Left lung (tissue), 10 donors: ENCODE results near the gene PIWIL1. TPM values are rescaled to one million over a fixed set of nuclear protein-coding genes. Genes with fewer than 3 reads are reported as not detected.

ENCODE experiments used
- ATAC-seq: fragments of 200-7000 bp; cut with Tn5 transposase; one replicate; pipeline ENCODE4 v1.9.1; 2020; ENCODE audit warnings: moderate library complexity
- DNase-seq, 4 donors: peaks; one replicate each; pipeline ENCODE4 v3.0.0-alpha.2; 2013 to 2020
- H3K27ac ChIP-seq, 2 donors: fragments of 200-600 bp; sonication (generic) in 1 of 2; one replicate each; pipeline versions ENCODE4 v1.5.0 to v1.8.0; 2020 to 2021
- H3K27me3 ChIP-seq, 2 donors: fragments of 200-600 bp; sonication (generic) in 1 of 2; one replicate each; pipeline versions ENCODE4 v1.5.0 to v1.8.0; 2020 to 2021
- H3K36me3 ChIP-seq, 2 donors: fragments of 200-600 bp; sonication (generic) in 1 of 2; one replicate each; pipeline versions ENCODE4 v1.5.0 to v1.8.0; 2020 to 2021
- H3K4me1 ChIP-seq, 2 donors: fragments of 200-600 bp; one replicate each; pipeline ENCODE4 v1.8.0; 2021
- H3K4me3 ChIP-seq, 2 donors: fragments of 200-600 bp; sonication (generic) in 1 of 2; one replicate each; pipeline versions ENCODE4 v1.5.0 to v1.8.0; 2020 to 2021; ENCODE audit warnings: mild to moderate bottlenecking in 1 of 2
- H3K9me3 ChIP-seq, 2 donors: fragments of 200-600 bp; sonication (generic) in 1 of 2; one replicate each; pipeline versions ENCODE4 v1.5.0 to v1.8.0; 2020 to 2021
- intact Hi-C, 2 donors: fragments of 100-400 bp; cut with DNase I; formaldehyde crosslinking; loops; one replicate each; pipeline versions ENCODE4 v1.11.2 to v1.14.2; 2022
- polyA plus RNA-seq, 6 donors: library from polyadenylated mRNA; unstranded; fragments of 120-200 nt; gene quantifications; one replicate each; pipeline ENCODE4 v1.2.1, GENCODE V29; 2013; ENCODE audit not compliant: insufficient read length in 6 of 6
- total RNA-seq, 2 donors: library from RNA; stranded (reverse); fragmentation: NEBNext Ultra II Directional; extraction: Animal tissue kit (Norgen Biotek cat#: 25700); gene quantifications; one replicate each; pipeline ENCODE4 v1.2.1, GENCODE V29; 2021
- TF ChIP-seq, protein P1 (sequence below), 2 donors: fragments of 200-600 bp; sonication (generic) in 1 of 2; IDR thresholded peaks; one replicate each; pipeline versions ENCODE4 v1.5.0 to v1.8.0; 2021; ENCODE audit warnings: antibody characterized with exemption in 2 of 2
- donor health status: DM: no; HTN: yes; CAD: no.
- donor health status: DM: no; HTN: no; CAD: no.

Gene PIWIL1
- total and polyA plus RNA-seq, 8 donors = 0.04 to 0.82 (median 0.08) TPM; not detected in 4

DNA sequence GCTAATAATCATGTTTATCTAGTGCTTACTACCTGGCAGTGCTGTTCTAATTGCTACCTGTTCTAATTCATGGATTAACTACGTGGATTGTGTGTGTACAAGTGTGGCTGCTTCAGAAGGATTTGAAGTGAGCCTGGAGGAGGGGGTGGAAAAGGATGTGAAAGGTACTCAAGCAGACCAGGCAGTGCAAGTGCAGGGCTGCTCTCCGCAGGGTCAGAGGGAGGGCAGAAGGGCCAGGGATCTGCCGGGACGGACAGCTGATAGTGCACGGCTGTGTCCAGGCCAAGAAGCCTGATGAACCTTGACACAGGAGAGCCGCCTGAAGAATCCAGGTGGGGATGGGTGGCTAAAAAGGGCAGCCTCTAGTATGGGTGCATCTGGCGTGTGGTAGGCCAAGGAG lies 28.5 kb downstream of the PIWIL1 start:
- no peaks in the 10 kb centered on the region for H3K36me3 ChIP-seq
- no peaks in the 10 kb centered on the region for H3K9me3 ChIP-seq
- TF ChIP-seq, protein P1, sequence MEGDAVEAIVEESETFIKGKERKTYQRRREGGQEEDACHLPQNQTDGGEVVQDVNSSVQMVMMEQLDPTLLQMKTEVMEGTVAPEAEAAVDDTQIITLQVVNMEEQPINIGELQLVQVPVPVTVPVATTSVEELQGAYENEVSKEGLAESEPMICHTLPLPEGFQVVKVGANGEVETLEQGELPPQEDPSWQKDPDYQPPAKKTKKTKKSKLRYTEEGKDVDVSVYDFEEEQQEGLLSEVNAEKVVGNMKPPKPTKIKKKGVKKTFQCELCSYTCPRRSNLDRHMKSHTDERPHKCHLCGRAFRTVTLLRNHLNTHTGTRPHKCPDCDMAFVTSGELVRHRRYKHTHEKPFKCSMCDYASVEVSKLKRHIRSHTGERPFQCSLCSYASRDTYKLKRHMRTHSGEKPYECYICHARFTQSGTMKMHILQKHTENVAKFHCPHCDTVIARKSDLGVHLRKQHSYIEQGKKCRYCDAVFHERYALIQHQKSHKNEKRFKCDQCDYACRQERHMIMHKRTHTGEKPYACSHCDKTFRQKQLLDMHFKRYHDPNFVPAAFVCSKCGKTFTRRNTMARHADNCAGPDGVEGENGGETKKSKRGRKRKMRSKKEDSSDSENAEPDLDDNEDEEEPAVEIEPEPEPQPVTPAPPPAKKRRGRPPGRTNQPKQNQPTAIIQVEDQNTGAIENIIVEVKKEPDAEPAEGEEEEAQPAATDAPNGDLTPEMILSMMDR (IDR thresholded peaks at IDR 0.05) = no peak
- intact Hi-C loops = no loop called here
- ATAC-seq (peak; percentile 51), DNase-seq (no peak)
- H3K27ac ChIP-seq = no peak overlapping the region
- H3K4me1 ChIP-seq = no peaks in the 10 kb centered on the region
- H3K27me3 ChIP-seq = peaks cover 0 to 59% of the 10 kb centered on the region in 2 donors
- no peak overlapping the region for H3K4me3 ChIP-seq

DNA sequence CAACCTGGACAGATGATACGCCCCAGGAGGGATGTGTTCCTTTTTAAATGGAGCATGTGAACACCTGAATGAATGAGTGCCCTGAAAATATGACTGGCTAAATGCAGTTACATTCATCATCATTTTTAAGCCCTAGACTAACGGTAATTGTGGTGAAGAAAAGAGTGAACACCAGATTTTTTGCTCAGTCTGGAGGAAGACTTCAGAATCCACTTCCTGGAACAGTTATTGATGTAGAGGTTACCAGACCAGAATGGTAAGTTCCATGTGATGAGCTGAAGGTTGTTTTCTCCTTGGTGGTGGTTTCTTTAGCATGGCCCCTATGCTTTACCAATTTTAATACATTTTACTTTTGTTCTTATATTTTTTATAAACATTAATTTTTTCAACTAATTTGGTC lies 29.3 kb downstream of the PIWIL1 start:
- H3K9me3 ChIP-seq = no peaks in the 10 kb centered on the region
- intact Hi-C loops = no loop called here
- no peak overlapping the region for H3K27ac ChIP-seq
- no peaks in the 10 kb centered on the region for H3K36me3 ChIP-seq
- DNase-seq (no peak), ATAC-seq (peak; percentile 16)
- no peak overlapping the region for H3K4me3 ChIP-seq
- TF ChIP-seq, protein P1 (IDR thresholded peaks at IDR 0.05) = no peak
- H3K27me3 ChIP-seq = peaks cover 0 to 60% of the 10 kb centered on the region in 2 donors
- no peaks in the 10 kb centered on the region for H3K4me1 ChIP-seq

DNA sequence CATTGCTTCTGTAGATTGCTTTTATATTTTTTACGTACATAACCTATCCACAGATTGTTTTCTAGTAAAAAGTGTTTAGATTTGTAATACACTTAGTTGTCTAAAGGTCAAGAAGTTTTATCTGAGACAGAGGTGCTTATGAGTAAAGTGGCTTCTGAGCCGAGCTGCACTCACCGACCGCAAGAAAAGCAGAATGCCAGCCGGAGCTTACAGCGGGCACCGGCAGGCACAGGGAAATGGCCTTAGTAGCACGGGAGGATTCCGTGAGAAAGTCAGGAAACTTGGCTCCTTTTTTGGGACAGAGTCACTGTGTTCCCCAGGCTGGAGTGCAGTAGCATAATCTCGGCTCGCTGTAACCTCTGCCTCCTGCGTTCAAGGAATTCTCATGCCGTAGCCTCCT lies 29.8 kb downstream of the PIWIL1 start:
- H3K27ac ChIP-seq = no peak overlapping the region
- peaks cover 0 to 66% of the 10 kb centered on the region in 2 donors for H3K27me3 ChIP-seq
- intact Hi-C loops = no loop called here
- H3K9me3 ChIP-seq = no peaks in the 10 kb centered on the region
- TF ChIP-seq, protein P1 (IDR thresholded peaks at IDR 0.05) = no peak
- no peaks in the 10 kb centered on the region for H3K4me1 ChIP-seq
- no peaks in the 10 kb centered on the region for H3K36me3 ChIP-seq
- H3K4me3 ChIP-seq = no peak overlapping the region
- ATAC-seq (peak; percentile 89), DNase-seq (peak in 1 of 4 donors; percentile 41)

DNA sequence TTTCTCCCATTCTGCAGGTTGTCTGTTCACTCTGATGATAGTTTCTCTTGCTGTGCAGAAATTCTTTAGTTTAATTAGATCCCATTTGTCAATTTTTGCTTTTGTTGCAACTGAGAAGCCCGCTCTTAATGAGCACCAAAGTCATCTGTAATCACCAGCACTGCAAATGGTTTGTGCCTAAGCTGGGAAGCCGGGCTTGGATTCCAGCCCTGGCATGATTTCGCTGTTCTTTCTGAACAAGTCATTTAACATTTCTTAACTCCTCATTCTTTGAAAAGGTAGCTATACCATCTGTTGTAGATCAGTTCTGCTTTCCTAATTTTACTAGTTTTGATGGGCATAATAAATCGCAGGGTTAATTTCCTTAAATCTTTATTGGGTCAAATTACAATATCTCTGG lies 32.1 kb downstream of the PIWIL1 start:
- Histone ChIP-seq H3K27ac (no peak overlapping the region), H3K9me3 (no peaks in the 10 kb centered on the region), H3K4me3 (no peak overlapping the region), H3K4me1 (no peaks in the 10 kb centered on the region), H3K27me3 (peaks cover 5 to 87% of the 10 kb centered on the region in 2 donors), H3K36me3 (no peaks in the 10 kb centered on the region)
- ATAC-seq (no peak), DNase-seq (no peak)
- TF ChIP-seq, protein P1 (IDR thresholded peaks at IDR 0.05) = no peak
- intact Hi-C loops = no loop called here

DNA sequence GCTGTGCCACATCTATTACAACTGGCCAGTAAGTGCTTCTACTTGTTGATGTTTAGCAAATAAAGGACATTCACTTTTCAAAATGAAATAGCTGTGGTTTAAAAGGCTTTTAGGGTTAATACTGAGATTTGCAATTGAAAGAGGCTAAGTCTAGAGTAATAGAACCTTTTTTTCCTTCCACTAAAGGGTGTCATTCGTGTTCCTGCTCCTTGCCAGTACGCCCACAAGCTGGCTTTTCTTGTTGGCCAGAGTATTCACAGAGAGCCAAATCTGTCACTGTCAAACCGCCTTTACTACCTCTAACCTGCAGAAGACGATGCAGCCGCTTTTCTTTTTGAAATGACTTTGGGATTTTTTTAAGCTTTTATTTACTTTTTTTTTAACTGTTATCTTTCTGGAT lies 33.6 kb downstream of the PIWIL1 start:
- TF ChIP-seq, protein P1 (IDR thresholded peaks at IDR 0.05) = no peak
- no peak overlapping the region for H3K4me3 ChIP-seq

More for the DNA sequence above, 33.6 kb downstream of the PIWIL1 start:
- H3K9me3 ChIP-seq = no peaks in the 10 kb centered on the region
- no peak overlapping the region for H3K27ac ChIP-seq
- DNase-seq (no peak), ATAC-seq (no peak)
- intact Hi-C loops = no loop called here
- H3K36me3 ChIP-seq = no peaks in the 10 kb centered on the region
- H3K27me3 ChIP-seq = peaks cover 5 to 85% of the 10 kb centered on the region in 2 donors
- H3K4me1 ChIP-seq = no peaks in the 10 kb centered on the region
